ENCODE measurements around the gene NFKB1.

- TF ChIP-seq POLR2AphosphoS5 (IDR thresholded peaks at IDR 0.05) = no peak
- TF ChIP-seq, protein P1, sequence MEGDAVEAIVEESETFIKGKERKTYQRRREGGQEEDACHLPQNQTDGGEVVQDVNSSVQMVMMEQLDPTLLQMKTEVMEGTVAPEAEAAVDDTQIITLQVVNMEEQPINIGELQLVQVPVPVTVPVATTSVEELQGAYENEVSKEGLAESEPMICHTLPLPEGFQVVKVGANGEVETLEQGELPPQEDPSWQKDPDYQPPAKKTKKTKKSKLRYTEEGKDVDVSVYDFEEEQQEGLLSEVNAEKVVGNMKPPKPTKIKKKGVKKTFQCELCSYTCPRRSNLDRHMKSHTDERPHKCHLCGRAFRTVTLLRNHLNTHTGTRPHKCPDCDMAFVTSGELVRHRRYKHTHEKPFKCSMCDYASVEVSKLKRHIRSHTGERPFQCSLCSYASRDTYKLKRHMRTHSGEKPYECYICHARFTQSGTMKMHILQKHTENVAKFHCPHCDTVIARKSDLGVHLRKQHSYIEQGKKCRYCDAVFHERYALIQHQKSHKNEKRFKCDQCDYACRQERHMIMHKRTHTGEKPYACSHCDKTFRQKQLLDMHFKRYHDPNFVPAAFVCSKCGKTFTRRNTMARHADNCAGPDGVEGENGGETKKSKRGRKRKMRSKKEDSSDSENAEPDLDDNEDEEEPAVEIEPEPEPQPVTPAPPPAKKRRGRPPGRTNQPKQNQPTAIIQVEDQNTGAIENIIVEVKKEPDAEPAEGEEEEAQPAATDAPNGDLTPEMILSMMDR (IDR thresholded peaks at IDR 0.05) = no peak
Observed at GRCh38 chr4:102454268-102454667, 46.9 kb upstream of the NFKB1 start.

Data from esophagus muscularis mucosa (tissue), 3 donors.